SK-N-SH (cell line): ENCODE data around the gene PSMB2. TPM values are rescaled to one million over a fixed set of nuclear protein-coding genes. Genes with fewer than 3 reads are reported as not detected.

ENCODE experiments used
- CTCF ChIA-PET: fragments of 300-600, 350-600 bp; formaldehyde crosslinking; extraction: SDS; loops from one replicate; lab custom pipeline; 2021; lab: Yijun Ruan, JAX
- POLR2A ChIA-PET: fragments of 350-600 bp; sonication (Branson Sonifier 250); formaldehyde crosslinking; extraction: SDS; loops from one replicate; lab custom pipeline; 2020; ENCODE audit warnings: antibody characterized with exemption, inconsistent platforms; lab: Yijun Ruan, JAX
- DNase-seq: peaks from one replicate; pipeline ENCODE4 v3.0.0; 2012
- H2AFZ ChIP-seq: fragments of 200-600 bp; sonication (generic); 2 replicates; pipeline ENCODE4 v1.8.1; 2016; ENCODE audit warnings: antibody characterized with exemption, mild to moderate bottlenecking, low read depth
- H3F3A ChIP-seq: fragments of 200-600 bp; sonication (generic); replicated peaks from 2 replicates; pipeline ENCODE3; 2016; ENCODE audit warnings: antibody characterized with exemption, mild to moderate bottlenecking; ENCODE audit not compliant: insufficient read depth
- H3K27ac ChIP-seq, 2 experiments: fragments of 200-500 bp in 1 of 2; fragments of 200-600 bp in 1 of 2; sonication (Bioruptor generic) in 1 of 2; sonication (generic), shearing (Covaris generic) in 1 of 2; 2 replicates each; pipeline versions ENCODE4 v1.5.1 to v1.6.1; 2014 to 2016; ENCODE audit warnings: low read depth in 2 of 2, inconsistent platforms in 1 of 2, low read length in 1 of 2, mild to moderate bottlenecking in 1 of 2, mixed read lengths in 1 of 2
- H3K27me3 ChIP-seq: fragments of 200-600 bp; sonication (generic), shearing (Covaris generic); 2 replicates; pipeline ENCODE4 v1.6.1; 2016; ENCODE audit warnings: mixed run types; ENCODE audit not compliant: insufficient read depth
- H3K36me3 ChIP-seq, 2 experiments: fragments of 200-500 bp in 1 of 2; fragments of 200-600 bp in 1 of 2; sonication (Bioruptor generic) in 1 of 2; sonication (generic) in 1 of 2; replicated peaks in 1 of 2; 2 replicates each; pipeline versions ENCODE3 to v1.5.1; 2014 to 2016; ENCODE audit warnings: low read length in 1 of 2, mild to moderate bottlenecking in 1 of 2; ENCODE audit not compliant: insufficient read depth in 2 of 2, control insufficient read depth in 1 of 2
- H3K4me1 ChIP-seq, 2 experiments: fragments of 200-500 bp in 1 of 2; fragments of 200-600 bp in 1 of 2; sonication (Bioruptor generic) in 1 of 2; sonication (generic), shearing (Covaris generic) in 1 of 2; 2 replicates each; pipeline versions ENCODE4 v1.5.1 to v1.6.1; 2014 to 2016; ENCODE audit warnings: low read depth in 1 of 2, low read length in 1 of 2, mixed run types in 1 of 2; ENCODE audit not compliant: insufficient read depth in 2 of 2, control insufficient read depth in 1 of 2
- H3K4me2 ChIP-seq: fragments of 200-600 bp; sonication (generic), shearing (Covaris generic); 2 replicates; pipeline ENCODE4 v1.6.1; 2017; ENCODE audit warnings: mixed run types
- H3K4me3 ChIP-seq, 2 experiments: fragments of 200-500 bp in 1 of 2; fragments of 200-600 bp in 1 of 2; sonication (Bioruptor generic) in 1 of 2; sonication (generic), shearing (Covaris generic) in 1 of 2; 2 replicates each; pipeline versions ENCODE4 v1.5.1 to v1.8.1; 2014 to 2016; ENCODE audit warnings: low read depth in 2 of 2, inconsistent platforms in 1 of 2, low read length in 1 of 2, mild to moderate bottlenecking in 1 of 2, mixed read lengths in 1 of 2, moderate library complexity in 1 of 2
- H3K79me2 ChIP-seq: fragments of 200-600 bp; sonication (generic); 2 replicates; pipeline ENCODE4 v1.8.1; 2017; ENCODE audit warnings: mild to moderate bottlenecking; ENCODE audit not compliant: insufficient read depth
- H3K9ac ChIP-seq: fragments of 200-600 bp; sonication (generic); 2 replicates; pipeline ENCODE4 v1.6.1; 2017; ENCODE audit warnings: mixed run types
- H3K9me2 ChIP-seq: fragments of 200-600 bp; sonication (generic); 2 replicates; pipeline ENCODE4 v1.6.1; 2017; ENCODE audit warnings: mixed run types
- H3K9me3 ChIP-seq: fragments of 200-600 bp; sonication (generic); 2 replicates; pipeline ENCODE4 v1.6.1; 2017; ENCODE audit warnings: mixed run types, mild to moderate bottlenecking, moderate library complexity
- H4K20me1 ChIP-seq: fragments of 200-600 bp; sonication (generic); 2 replicates; pipeline ENCODE4 v1.6.1; 2017; ENCODE audit warnings: mild to moderate bottlenecking, mixed run types; ENCODE audit not compliant: insufficient read depth
- CHD2 ChIP-seq: fragments of 150-350 bp; IDR thresholded peaks from 2 replicates; pipeline ENCODE4 v1.6.1; 2018; ENCODE audit warnings: low read length; ENCODE audit not compliant: partially characterized antibody
- CTCF ChIP-seq: fragments of 200-600 bp; sonication (generic); IDR thresholded peaks from 2 replicates; pipeline ENCODE4 v1.6.1; 2017; ENCODE audit warnings: antibody characterized with exemption, mild to moderate bottlenecking, moderate library complexity
- EP300 ChIP-seq, 2 experiments: IDR thresholded peaks; 2 replicates each; pipeline versions ENCODE4 v1.4.0 to v1.6.1; 2012; ENCODE audit warnings: borderline replicate concordance in 1 of 2, low read depth in 1 of 2, low read length in 1 of 2
- FOSL2 ChIP-seq: IDR thresholded peaks from 2 replicates; pipeline ENCODE4 v1.4.0; 2012; ENCODE audit warnings: low read depth, mild to moderate bottlenecking, moderate library complexity, borderline replicate concordance
- FOXM1 ChIP-seq: IDR thresholded peaks from 2 replicates; pipeline ENCODE4 v1.4.0; 2012; ENCODE audit warnings: low read depth, mild to moderate bottlenecking
- GABPA ChIP-seq: IDR thresholded peaks from 2 replicates; pipeline ENCODE4 v1.4.0; 2012; ENCODE audit warnings: low read depth, mild to moderate bottlenecking
- GATA2 ChIP-seq: sonication (generic); formaldehyde crosslinking; IDR thresholded peaks from 2 replicates; pipeline ENCODE4 v1.5.0; 2020; ENCODE audit warnings: mild to moderate bottlenecking, missing genetic modification reagents
- MXI1 ChIP-seq: IDR thresholded peaks from 2 replicates; pipeline ENCODE4 v1.6.1; 2012; ENCODE audit warnings: mild to moderate bottlenecking, low read depth, low read length, improper control_type of control experiment
- NFIC ChIP-seq: IDR thresholded peaks from 2 replicates; pipeline ENCODE4 v1.4.0; 2012; ENCODE audit warnings: borderline replicate concordance
- PBX3 ChIP-seq: IDR thresholded peaks from 2 replicates; pipeline ENCODE4; 2012
- POLR2AphosphoS5 ChIP-seq: IDR thresholded peaks from 2 replicates; pipeline ENCODE4 v1.6.1; 2012; ENCODE audit warnings: low read depth, low read length
- RCOR1 ChIP-seq: fragments of 150-350 bp; IDR thresholded peaks from 2 replicates; pipeline ENCODE4 v1.6.1; 2017; ENCODE audit warnings: antibody characterized with exemption, low read length
- RXRA ChIP-seq: IDR thresholded peaks from 2 replicates; pipeline ENCODE4 v1.4.0; 2012; ENCODE audit warnings: low read depth, mild to moderate bottlenecking, borderline replicate concordance
- SIN3A ChIP-seq: IDR thresholded peaks from 2 replicates; pipeline ENCODE4 v1.6.1; 2012; ENCODE audit warnings: low read depth, mild to moderate bottlenecking, low read length, moderate library complexity, borderline replicate concordance
- SMC3 ChIP-seq: IDR thresholded peaks from 2 replicates; pipeline ENCODE4 v1.6.1; 2012; ENCODE audit warnings: low read depth, low read length, improper control_type of control experiment
- TAF1 ChIP-seq: IDR thresholded peaks from 2 replicates; pipeline ENCODE4 v1.6.1; 2012; ENCODE audit warnings: low read depth, mild to moderate bottlenecking, low read length, moderate library complexity, borderline replicate concordance
- YY1 ChIP-seq: IDR thresholded peaks from 2 replicates; pipeline ENCODE4 v1.4.0; 2012; ENCODE audit warnings: low read depth, mild to moderate bottlenecking
- ZBTB33 ChIP-seq: IDR thresholded peaks from 2 replicates; pipeline ENCODE4 v1.4.0; 2012; ENCODE audit warnings: low read depth, borderline replicate concordance
- WGBS: methylation state at CpG from one replicate; pipeline ENCODE4 v1.1.6; 2017; ENCODE audit warnings: low lambda C conversion rate; 5-methylcytosine and 5-hydroxymethylcytosine counted together
- polyA plus RNA-seq, 3 experiments: library from polyadenylated mRNA; depleted of rRNA; stranded (reverse); fragments of >200 nt; gene quantifications; 2 replicates each; pipeline ENCODE4 v1.2.3, GENCODE V29; 2012
- TF ChIP-seq, protein P1 (sequence below): fragments of 150-350 bp; IDR thresholded peaks from 2 replicates; pipeline ENCODE4 v1.6.1; 2017; ENCODE audit warnings: antibody characterized with exemption, low read length, low read depth, borderline replicate concordance

The PSMB2 gene
- polyA plus RNA-seq, 1 of the 3 experiments (the other 2 are of a cell fraction), result 83.5 TPM

GRCh38 chr1:35605071-35605866, 36.1 kb downstream of the PSMB2 start:
- Histone ChIP-seq H4K20me1 (peaks cover 20% of the 10 kb centered on the region), H3K4me2 (peak overlapping the region; percentile 62), H3F3A (peaks cover 33% of the 10 kb centered on the region), H3K36me3 (peaks cover 47 to 67% of the 10 kb centered on the region in 2 experiments), H3K9me3 (peaks cover 8% of the 10 kb centered on the region; the same call in 1 of the 2 replicates), H2AFZ (no peak overlapping the region), H3K9ac (peak overlapping the region; percentile 19; the same call in 1 of the 2 replicates), H3K79me2 (peaks cover 56% of the 10 kb centered on the region), H3K27ac (peak overlapping the region; percentile 58 to 74; a peak in 3 of 4 replicates), H3K27me3 (no peaks in the 10 kb centered on the region), H3K4me3 (peak overlapping the region in 1 of 2 experiments; percentile 21; a peak in 1 of 4 replicates), H3K9me2 (no peaks in the 10 kb centered on the region), H3K4me1 (peaks cover 0 to 19% of the 10 kb centered on the region in 2 experiments; a peak in 2 of 4 replicates)
- CTCF ChIA-PET, result interaction anchor here (0.9 to 1.6 kb wide), 5 partner anchors 14 to 154 kb away, joined by 3 to 4 read pairs (median 3); no protein-coding TSS in a partner anchor
- TF ChIP-seq, protein P1, sequence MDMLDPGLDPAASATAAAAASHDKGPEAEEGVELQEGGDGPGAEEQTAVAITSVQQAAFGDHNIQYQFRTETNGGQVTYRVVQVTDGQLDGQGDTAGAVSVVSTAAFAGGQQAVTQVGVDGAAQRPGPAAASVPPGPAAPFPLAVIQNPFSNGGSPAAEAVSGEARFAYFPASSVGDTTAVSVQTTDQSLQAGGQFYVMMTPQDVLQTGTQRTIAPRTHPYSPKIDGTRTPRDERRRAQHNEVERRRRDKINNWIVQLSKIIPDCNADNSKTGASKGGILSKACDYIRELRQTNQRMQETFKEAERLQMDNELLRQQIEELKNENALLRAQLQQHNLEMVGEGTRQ, result no peak
- TF ChIP-seq PBX3 (no peak), TAF1 (0 out of 2 replicates have a peak, but pooled peaks have one; percentile 17), CTCF (no peak), YY1 (no peak), MXI1 (no peak), CHD2 (no peak)
- POLR2A ChIA-PET, result no interaction called here
- WGBS, result 74% methylated on average over 6 of the region's 6 CpGs
- DNase-seq, result no peak

DNA sequence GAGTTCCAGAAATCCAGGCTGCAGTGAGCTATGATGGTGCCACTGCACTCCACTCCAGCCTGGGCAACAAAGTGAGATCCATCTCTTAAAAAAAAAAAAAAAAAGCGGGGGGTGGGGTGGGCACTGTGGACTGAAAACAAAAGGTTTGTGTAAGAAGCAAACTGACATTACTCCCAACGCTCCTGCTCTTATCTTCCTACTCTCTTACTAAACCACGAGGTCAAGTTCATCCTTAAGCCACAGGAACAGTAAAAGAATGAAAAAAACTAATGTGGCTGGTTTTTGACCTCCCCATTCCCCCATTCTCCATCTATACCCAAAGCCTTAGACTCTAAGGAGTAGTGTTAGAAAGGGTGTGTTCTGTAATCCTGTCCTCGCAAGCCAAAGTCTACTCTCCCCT, 37.4 kb downstream of the PSMB2 start:
- DNase-seq, result no peak
- Histone ChIP-seq H3K27ac (no peak overlapping the region; a peak in 1 of 4 replicates), H3K36me3 (peaks cover 43 to 68% of the 10 kb centered on the region in 2 experiments), H3F3A (peaks cover 33% of the 10 kb centered on the region), H3K9ac (no peak overlapping the region), H3K27me3 (no peaks in the 10 kb centered on the region), H3K79me2 (peaks cover 45% of the 10 kb centered on the region), H3K4me1 (peaks cover 1 to 19% of the 10 kb centered on the region in 2 experiments; a peak in 3 of 4 replicates), H3K9me3 (peaks cover 8% of the 10 kb centered on the region; the same call in 1 of the 2 replicates), H3K4me3 (no peak overlapping the region), H4K20me1 (peaks cover 20% of the 10 kb centered on the region), H3K9me2 (no peaks in the 10 kb centered on the region), H2AFZ (no peak overlapping the region), H3K4me2 (no peak overlapping the region)
- ChIA-PET CTCF (interaction anchor here (1.2 to 1.6 kb wide), 3 partner anchors 33 to 112 kb away, joined by 3 to 4 read pairs (median 3); no protein-coding TSS in a partner anchor), POLR2A (no interaction called here)
- 91% methylated on average over 4 of the region's 4 CpGs for WGBS
- no peak for TF ChIP-seq RCOR1
- no peak for TF ChIP-seq POLR2AphosphoS5
- TF ChIP-seq RXRA, result no peak
- no peak for TF ChIP-seq FOSL2
- TF ChIP-seq NFIC, result no peak
- TF ChIP-seq EP300 (IDR thresholded peaks at IDR 0.05; ENCODE audit: borderline replicate concordance in 1 of 2, low read depth in 1 of 2, low read length in 1 of 2), result no peak
- TF ChIP-seq SIN3A, result no peak
- no peak for TF ChIP-seq SMC3
- TF ChIP-seq FOXM1, result no peak
- no peak for TF ChIP-seq ZBTB33
- no peak for TF ChIP-seq GABPA
- no peak for TF ChIP-seq GATA2
